Activated CD4-positive, alpha-beta T cell treated with anti-CD3 and anti-CD28 coated beads, Interleukin-2, Interleukin-6, amounts not matched to agents 100 ng/mL and 50 ng/mL, durations not matched to agents 16 hours and 8 hours (primary cell): ENCODE results near the gene ST3GAL4.
"Not testable (repeated sequence)": the region's sequence is repeated elsewhere in the genome, so short reads cannot be mapped to it uniquely, and the experiment has no call there.

Experiments
- DNase-seq: peaks from one replicate; pipeline ENCODE4 v3.0.0-alpha.2; 2020

The ST3GAL4 gene, protein sequence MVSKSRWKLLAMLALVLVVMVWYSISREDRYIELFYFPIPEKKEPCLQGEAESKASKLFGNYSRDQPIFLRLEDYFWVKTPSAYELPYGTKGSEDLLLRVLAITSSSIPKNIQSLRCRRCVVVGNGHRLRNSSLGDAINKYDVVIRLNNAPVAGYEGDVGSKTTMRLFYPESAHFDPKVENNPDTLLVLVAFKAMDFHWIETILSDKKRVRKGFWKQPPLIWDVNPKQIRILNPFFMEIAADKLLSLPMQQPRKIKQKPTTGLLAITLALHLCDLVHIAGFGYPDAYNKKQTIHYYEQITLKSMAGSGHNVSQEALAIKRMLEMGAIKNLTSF

DNA sequence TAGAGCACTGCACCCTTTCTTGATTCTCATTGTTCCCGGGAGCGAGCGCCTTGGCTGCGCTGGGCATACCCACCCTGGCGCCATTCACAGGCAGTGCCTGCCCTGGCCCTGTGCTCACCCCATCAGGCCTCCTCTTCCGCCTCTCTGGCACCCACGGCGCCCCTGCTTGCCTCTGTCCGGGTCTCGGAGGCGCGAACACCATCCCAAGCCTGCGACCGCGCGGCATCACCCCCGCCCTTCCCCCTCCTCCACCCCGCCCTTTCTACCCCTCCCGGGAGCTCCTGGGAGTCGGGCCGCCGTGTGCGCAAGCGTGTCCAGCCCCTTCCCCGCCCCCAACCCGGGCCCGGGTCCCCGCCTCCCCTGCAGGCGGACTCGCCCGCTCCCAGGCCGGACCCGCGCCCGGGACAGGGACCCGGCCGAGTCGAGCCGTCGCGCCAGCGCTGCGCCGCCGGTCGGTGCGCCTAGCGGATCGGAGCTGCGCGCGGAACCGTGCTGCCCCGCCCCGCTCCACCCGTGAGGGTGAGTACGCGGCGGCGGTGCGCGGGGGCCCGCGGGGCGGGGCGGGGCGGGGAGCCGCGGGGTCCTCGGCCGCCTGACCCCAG, at the start of gene ST3GAL4:
Gene ST3GAL4, plus strand, starts transcription at position 363 of the 602 bp plus-strand sequence. CDS start 50,470 bp downstream, outside the sequence.
- peak; percentile 92 for DNase-seq

DNA sequence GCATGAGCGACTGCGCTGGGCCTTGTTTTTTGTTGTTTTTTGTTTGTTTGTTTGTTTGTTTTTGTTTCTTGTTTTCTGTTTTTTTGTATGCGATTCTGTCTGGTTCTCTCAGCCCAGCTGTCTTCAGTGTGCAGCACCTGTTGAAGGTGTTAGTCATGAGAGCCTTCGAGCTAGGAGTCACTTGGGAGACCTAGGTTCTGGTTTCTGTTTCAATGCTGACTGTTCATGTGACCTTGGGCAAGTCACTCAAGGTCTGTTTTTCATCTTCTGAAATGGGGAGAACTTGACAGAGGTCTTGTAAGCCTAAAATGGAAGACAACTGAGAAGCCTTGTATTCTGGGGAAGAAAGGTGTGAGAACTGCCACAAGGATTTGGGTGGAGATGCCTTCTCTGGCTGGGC, 49.8 kb upstream of the ST3GAL4 start:
- peak; percentile 44 for DNase-seq

- peak; percentile 27 for DNase-seq
Measured at GRCh38 chr11:126307706-126308105, 47.8 kb upstream of the ST3GAL4 start.

DNA sequence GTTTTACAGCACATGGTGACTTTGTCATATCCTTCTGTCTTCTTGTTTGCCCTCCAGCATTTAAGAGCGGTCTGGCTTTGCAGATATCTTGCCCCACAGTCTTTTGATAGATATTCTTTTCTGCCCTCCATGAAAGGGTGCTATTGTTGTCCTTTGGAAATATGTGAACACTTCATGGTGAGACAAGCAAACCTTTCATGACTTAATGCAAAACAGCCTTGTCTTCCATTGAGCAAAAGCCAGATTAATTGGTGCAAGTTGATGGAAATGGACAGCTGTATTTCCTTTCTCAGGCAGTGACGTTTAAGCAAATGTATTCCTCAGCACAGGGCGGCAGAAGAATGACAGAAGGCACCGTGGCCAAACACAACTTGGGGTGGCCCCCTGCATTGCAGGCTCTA, 47.2 kb upstream of the ST3GAL4 start:
- no peak for DNase-seq

DNA sequence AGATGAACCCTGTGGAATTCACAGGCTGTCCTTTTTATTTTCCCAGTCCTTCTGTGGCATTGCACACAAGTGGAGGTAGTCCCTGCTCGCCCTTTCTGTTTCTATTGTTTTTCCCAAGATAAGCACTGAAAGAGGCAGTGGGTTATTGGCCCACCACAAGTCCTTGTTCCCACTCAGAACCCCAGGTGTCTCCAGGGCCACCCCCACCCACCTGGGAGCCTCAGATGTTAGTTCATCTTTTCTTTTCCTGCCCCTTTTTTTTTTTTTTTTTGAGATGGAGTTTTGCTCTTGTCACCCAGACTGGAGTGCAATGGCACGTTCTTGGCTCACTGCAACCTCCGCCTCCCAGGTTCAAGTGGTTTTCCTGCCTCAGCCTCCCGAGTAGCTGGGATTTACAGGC, 46.7 kb upstream of the ST3GAL4 start:
- DNase-seq, result not testable (repeated sequence)

- peak; percentile 67 for DNase-seq
Measured at GRCh38 chr11:126310200-126310991, 45.1 kb upstream of the ST3GAL4 start.

DNA sequence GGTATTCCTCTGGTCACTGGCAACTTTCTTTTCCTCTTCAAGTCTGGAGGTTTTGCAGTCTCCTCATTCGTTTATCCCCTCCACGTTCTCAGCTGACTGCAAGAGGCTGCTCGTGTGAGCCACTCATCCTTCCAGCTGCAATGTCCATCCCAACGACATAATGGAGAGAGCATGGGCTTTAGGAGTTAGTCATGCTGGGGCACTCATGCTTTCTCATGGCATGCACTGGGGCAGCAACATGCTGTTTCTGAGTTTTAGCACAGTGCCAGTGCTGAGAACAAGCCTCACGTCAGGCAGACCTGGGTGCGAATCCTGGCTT, 44.5 kb upstream of the ST3GAL4 start:
- no peak for DNase-seq

DNA sequence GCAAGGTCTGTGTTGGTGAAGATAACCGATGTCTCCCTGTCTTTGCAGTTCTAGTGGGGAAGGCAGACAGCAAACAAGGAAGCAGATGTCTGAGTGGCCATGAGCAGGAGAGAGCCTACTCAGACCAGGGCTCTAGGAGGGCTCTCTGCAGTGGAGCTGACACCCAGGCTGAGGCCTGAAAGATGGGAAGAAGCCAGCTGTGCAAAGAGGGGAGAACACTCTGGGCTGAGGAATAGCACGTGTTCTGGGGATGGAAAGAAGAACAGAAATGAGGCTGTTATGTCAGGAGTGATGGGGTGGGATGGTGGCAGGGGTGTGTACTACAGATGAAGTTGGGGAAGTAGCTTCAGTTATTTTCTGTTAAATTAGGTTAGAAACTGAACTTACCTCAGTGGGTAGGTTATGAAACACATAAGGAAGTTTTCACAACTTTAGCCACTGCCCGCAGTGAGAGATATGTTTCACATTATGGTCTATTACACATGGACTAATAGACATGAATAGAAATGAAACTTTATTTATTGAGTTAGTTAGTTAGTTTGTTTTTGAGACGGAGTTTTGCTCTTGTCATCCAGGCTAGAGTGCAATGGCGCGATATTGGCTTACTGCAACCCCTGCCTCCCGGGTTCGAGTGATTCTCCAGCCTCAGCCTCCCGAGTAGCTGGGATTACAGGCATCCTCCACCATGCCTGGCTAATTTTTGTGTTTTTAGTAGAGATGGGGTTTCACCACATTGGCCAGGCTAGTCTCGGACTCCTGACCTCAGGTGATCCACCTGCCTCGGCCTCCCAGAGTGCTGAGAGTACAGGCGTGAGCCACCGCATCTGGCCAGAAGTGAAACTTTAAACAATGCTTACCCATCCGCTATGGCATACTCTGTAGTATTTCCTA, 43.8 kb upstream of the ST3GAL4 start:
- DNase-seq, result no peak

- no peak for DNase-seq
Measured at GRCh38 chr11:126312961-126313360, 42.5 kb upstream of the ST3GAL4 start.

GRCh38 chr11:126313826-126314225, 41.7 kb upstream of the ST3GAL4 start:
- no peak for DNase-seq

GRCh38 chr11:126317432-126317755, 38.1 kb upstream of the ST3GAL4 start:
- no peak for DNase-seq

GRCh38 chr11:126317756-126318573, 37.5 kb upstream of the ST3GAL4 start:
- peak; percentile 47 for DNase-seq

DNA sequence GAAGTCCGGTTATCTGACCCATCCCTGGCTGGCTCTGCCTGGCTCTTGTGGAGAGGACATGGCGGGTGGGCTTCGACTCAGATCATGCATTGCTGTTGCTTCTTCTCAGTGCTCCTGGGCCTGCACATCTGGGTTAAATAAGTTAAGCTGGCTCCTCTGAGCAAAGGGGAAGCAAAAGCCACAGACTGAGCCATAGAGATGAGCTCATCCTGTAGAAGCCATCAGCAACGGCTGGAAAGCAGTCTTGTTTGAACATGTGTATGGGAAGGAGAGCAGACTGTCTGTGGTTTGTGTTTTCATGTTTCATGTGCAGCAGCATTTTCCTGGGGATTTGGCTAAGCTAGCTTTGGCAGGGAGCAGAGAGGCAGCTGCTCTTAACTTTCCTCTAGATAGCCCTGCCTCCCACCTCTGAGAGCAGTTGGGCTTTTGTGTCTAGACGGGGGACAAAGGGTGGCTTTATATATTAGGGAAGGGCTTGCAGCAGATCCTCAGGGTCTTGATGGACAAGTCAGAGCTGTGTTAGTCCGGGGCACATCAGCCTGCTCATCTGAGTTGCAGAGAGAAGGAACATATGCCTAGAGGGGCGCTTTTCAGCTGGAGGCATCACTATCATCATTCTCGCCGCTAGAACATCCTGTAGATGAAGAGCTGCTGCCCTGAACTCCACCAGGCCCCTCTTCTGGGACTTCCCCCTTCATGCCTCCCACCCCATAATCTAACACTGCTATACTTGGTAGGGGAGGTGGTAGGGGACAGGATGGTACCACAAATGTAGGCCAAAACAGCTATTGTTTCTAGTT, 36.7 kb upstream of the ST3GAL4 start:
- DNase-seq, result peak; percentile 60

- DNase-seq, result no peak
Measured at GRCh38 chr11:126319374-126319740, 36.1 kb upstream of the ST3GAL4 start.

DNA sequence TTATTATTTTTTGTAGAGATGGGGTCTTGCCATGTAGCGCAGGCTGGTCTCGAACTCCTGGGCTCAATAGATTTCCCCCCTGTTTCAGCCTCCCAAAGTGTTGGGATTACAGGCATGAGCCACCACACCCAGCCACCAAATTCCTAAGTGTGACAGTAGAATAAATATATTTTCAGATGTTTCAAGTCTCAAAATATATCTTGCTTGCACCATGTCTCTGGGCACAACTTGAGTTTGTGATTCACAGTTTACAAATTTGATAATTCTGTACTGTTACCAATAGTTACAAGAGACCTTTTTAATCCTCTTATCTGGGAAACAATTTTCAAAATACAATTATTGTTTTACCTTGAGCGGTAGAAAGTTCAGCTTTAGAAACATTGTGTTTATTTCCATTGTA, 32.5 kb upstream of the ST3GAL4 start:
- no peak for DNase-seq

DNA sequence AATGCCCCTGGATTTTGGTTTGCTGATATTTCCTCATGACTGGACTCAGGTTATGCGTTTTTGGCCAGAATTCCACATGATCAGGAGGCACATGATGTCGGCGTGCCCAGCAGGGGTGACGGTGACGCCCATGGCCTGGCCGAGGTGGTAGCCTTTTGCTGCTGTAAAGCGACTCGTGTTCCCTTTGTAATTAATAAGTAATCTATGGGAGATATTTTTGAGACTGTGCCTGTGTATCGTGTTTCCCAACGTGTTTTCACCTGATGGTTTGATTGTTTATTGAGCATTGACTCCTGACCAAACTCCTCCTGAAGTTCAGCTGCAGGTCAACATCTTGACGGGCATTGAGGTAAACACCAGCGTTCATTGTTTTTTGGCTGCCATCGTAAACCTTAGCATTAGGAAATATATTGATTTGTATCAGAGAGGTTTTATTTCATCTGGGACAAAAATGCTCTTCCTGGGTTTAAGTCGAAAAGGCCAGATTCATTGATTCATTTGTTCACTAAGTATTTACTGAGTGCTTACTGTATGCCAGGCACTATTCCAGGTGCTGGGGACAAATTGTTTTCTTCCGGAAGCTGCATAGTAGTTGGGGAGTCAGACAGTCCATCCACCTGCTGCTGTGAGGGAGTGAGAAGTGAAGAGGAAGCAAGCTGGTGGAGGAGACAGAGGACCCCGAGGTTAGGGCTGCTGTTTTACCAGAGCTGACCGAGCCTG, 28.0 kb upstream of the ST3GAL4 start:
- DNase-seq, result no peak

GRCh38 chr11:126328001-126328390, 27.5 kb upstream of the ST3GAL4 start:
- DNase-seq, result no peak

GRCh38 chr11:126328444-126328843, 27.0 kb upstream of the ST3GAL4 start:
- no peak for DNase-seq

DNA sequence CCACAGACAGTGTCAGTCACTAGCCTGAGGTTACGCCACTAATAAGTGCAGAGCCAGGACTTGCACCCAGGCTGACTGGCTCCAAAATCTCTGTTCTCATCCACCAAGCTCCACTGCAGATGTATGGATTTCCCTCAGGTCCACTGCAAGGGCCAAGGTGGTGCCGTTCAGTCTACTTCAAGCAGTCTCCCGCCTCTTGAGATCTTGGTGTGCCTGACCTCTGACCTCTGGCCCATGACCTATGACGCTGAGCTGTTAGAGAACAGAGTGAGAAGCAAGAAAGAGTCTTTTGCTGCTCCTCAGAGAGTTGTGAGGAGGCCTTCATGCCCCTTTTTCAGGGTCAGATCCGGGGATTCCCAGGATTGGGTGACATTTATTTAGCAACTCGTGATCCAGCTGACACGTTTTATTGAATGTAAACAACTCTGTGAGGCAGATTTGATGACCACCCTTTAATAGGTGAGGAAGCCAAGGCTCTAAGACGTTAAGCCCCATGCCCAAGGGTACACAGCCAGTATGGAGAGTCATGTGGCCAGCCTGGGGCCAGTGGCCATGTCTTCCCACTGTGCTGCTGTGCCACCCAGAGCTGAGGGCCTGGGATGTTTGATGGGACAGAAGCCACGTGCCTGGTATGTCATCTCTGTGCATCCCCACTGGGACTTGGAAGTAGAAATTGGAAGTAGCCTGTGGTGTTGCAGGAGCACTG, 26.4 kb upstream of the ST3GAL4 start:
- no peak for DNase-seq

DNA sequence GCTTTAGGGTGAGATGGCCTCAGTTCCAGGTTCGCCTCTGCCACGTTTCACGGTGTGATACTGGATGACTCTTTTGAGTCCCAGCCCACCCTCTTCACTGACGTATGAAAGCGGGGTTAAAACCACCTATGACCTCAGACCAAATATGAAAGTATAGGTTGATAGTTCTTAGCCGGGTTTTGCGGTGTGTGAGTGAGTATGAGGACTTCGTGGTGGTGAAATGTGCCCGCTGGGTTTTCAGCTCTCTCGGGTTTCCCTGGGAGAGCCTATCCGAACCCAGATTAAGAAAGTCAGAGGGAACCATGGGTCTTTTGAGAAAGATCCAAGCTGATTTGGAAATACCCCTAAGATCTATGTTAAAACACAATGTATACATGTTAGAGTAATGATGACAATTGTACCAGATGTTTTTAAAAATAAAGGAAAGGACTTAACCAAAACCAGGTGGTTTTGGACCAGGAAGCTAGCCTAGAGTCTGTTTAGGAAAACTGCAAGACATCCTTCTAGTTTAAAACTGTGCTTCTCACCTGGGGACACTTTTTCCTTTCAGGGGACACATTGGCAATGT, 25.8 kb upstream of the ST3GAL4 start:
- DNase-seq, result peak; percentile 32
